ENCODE measurements around the gene CDC42EP2.

CDC42EP2 gene

DNA sequence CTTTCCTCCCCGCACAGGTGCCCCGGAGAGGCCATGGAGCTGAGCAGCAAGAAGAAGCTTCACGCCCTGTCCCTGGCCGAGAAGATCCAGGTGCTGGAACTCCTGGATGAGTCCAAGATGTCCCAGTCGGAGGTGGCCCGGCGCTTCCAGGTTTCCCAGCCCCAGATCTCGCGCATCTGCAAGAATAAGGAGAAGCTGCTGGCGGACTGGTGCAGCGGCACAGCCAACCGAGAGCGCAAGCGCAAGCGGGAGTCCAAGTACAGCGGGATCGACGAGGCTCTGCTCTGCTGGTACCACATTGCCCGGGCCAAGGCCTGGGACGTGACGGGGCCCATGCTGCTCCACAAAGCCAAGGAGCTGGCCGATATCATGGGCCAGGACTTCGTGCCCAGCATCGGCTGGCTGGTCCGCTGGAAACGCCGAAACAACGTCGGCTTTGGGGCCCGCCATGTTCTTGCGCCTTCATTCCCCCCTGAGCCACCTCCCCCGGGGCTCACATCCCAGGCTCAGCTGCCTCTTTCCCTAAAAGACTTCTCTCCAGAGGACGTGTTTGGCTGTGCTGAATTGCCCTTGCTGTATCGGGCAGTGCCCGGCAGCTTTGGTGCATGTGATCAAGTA lies 41.2 kb downstream of the CDC42EP2 start:
- H3K9me3 Mint-ChIP-seq = no peaks in the 10 kb centered on the region
- peak overlapping the region; percentile 88 for H3K27ac Mint-ChIP-seq (ENCODE audit: low read depth)
- ATAC-seq (replicated peaks; ENCODE audit: extremely low read depth, poor library complexity, severe bottlenecking) (no peak), DNase-seq (ENCODE audit: low spot score in 2 of 2) (no peak)
- no peaks in the 10 kb centered on the region for H3K27me3 Mint-ChIP-seq
- peaks cover 21% of the 10 kb centered on the region for H3K4me1 Mint-ChIP-seq
- peaks cover 18% of the 10 kb centered on the region for H3K36me3 Mint-ChIP-seq (ENCODE audit: insufficient read depth)
- H3K4me3 Mint-ChIP-seq = peak overlapping the region; percentile 91

DNA sequence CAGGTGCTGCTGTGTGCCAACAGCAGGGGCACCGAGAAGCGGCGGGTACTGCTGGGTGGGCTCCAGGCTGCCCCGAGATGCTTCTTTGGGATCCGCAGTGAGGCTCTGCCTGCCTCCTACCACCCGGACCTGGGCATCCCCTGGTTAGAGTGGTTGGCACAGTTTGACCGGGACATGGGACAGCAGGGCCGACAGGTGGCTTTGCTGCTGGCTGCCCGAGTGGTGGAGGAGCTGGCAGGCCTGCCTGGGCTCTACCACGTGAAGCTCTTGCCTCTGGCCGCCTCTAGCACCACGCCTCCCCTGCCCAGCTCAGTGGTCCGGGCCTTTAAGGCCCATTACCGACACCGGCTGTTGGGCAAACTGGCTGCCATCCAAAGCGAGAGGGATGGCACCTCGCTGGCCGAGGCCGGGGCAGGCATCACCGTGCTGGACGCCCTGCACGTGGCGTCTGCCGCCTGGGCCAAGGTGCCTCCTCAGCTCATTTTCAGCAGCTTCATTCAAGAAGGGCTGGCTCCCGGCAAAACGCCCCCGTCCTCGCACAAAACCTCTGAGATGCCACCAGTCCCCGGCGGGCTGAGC lies 41.8 kb downstream of the CDC42EP2 start:
- no peak overlapping the region for H3K27ac Mint-ChIP-seq (ENCODE audit: low read depth)
- DNase-seq (ENCODE audit: low spot score in 2 of 2) (no peak), ATAC-seq (replicated peaks; ENCODE audit: extremely low read depth, poor library complexity, severe bottlenecking) (no peak)
- H3K4me1 Mint-ChIP-seq = peaks cover 21% of the 10 kb centered on the region
- H3K36me3 Mint-ChIP-seq (ENCODE audit: insufficient read depth) = peaks cover 14% of the 10 kb centered on the region
- peak overlapping the region; percentile 91 for H3K4me3 Mint-ChIP-seq
- H3K9me3 Mint-ChIP-seq = no peaks in the 10 kb centered on the region
- no peaks in the 10 kb centered on the region for H3K27me3 Mint-ChIP-seq

DNA sequence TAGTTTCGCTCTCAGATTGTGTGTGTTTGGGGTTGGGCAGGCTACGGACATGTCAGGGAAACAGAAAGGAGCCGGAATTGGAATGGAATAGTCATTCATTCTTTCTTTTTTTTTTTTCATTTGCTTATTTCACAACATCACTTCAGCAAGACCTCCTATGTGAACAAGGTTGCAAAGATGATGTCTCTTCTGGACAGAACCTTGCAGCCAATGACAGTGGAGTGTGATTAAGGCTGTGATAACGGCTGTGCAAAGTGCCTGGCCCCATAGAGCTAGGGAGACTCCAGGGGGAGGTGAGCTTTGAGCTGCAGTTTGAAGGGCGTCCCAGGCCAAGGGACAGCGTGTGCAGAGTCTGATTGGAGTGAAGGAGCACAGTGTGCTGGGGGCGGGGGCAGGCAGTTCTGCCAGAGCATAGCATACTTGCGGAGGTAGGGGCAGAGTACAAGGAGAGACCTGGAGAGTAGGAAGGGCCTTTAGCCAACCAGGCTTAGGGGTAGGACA lies 43.2 kb downstream of the CDC42EP2 start:
- Mint-ChIP-seq H3K4me3 (no peak overlapping the region), H3K27ac (ENCODE audit: low read depth) (no peak overlapping the region), H3K36me3 (ENCODE audit: insufficient read depth) (peaks cover 4% of the 10 kb centered on the region), H3K27me3 (no peaks in the 10 kb centered on the region), H3K9me3 (no peaks in the 10 kb centered on the region), H3K4me1 (peaks cover 16% of the 10 kb centered on the region)
- ATAC-seq (replicated peaks; ENCODE audit: extremely low read depth, poor library complexity, severe bottlenecking) (no peak), DNase-seq (ENCODE audit: low spot score in 2 of 2) (no peak)

DNA sequence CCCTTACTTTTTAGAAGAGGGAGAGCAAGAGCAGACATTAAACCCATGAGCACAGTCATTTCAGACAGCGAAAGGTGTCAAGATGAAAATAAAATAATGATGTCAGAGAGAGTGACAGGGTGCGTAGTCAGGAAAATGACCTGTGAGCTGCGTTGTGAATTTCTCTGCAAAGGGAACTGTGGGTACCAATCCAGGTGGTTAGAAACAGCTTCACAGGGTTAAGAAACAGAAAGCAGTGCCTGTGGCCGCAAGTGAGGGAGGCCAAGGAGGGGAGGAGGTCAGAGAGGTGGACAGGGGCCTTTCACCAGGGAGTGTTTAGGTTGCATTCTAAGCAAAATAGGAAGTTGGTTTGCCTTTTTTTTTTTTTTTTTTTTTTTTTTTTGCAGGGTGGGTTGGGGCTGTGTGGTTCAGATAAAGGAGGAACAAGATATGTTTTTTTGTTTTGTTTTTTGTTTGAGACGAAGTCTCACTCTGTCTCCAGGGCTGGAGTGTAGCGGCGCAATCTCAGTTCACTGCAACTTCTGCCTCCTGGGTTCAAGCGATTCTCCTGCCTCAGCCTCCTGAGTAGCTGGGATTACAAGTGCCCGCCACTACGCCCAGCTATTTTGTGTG lies 47.8 kb downstream of the CDC42EP2 start:
- peak overlapping the region; percentile 32 for H3K27ac Mint-ChIP-seq (ENCODE audit: low read depth)
- no peaks in the 10 kb centered on the region for H3K4me1 Mint-ChIP-seq
- no peaks in the 10 kb centered on the region for H3K27me3 Mint-ChIP-seq
- ATAC-seq (replicated peaks; ENCODE audit: extremely low read depth, poor library complexity, severe bottlenecking) = peak; percentile 45
- no peaks in the 10 kb centered on the region for H3K9me3 Mint-ChIP-seq
- peaks cover 2% of the 10 kb centered on the region for H3K36me3 Mint-ChIP-seq (ENCODE audit: insufficient read depth)
- H3K4me3 Mint-ChIP-seq = no peak overlapping the region
- DNase-seq (ENCODE audit: low spot score in 2 of 2) = no peak

DNA sequence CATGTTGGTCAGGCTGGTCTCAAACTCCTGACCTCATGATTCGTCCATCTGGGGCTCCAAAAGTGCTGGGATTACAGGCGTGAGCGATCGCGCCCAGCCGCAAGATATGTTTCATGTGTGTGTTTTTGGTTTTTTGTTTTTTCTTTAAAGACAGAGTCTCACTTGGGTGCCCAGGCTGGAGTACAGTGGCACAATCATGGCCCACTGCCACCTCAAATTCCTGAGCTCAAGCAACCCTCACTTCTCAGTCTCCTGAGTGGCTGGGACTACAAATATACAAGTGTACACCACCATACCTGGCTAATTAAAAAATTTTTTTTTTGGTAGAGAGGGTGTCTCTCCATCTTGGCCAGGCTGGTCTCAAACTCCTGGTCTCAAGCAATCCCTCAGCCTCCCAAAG lies 48.3 kb downstream of the CDC42EP2 start:
- Mint-ChIP-seq H3K9me3 (no peaks in the 10 kb centered on the region), H3K36me3 (ENCODE audit: insufficient read depth) (peaks cover 3% of the 10 kb centered on the region), H3K4me3 (no peak overlapping the region), H3K4me1 (no peaks in the 10 kb centered on the region), H3K27ac (ENCODE audit: low read depth) (no peak overlapping the region), H3K27me3 (no peaks in the 10 kb centered on the region)
- ATAC-seq (replicated peaks; ENCODE audit: extremely low read depth, poor library complexity, severe bottlenecking) (no peak), DNase-seq (ENCODE audit: low spot score in 2 of 2) (no peak)

DNA sequence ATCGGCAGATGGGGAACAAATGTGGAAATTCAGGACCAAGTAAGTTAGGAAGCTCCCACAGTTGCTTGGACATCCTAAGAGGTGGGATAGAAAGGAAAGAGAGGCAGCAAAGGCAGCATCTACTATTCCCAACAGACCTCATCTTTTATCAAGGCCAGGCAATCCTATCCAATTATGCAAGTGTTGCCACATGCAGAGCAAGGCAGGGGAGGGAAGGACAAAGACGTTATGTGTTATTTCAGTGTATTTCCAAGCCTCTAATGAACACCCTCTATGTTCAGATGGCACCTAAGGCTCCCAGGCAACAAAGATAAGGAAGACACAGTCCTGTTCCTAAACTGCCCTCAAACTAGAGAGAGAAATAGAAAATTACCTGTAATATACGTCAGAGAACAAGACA lies 49.1 kb downstream of the CDC42EP2 start:
- Mint-ChIP-seq H3K27ac (ENCODE audit: low read depth) (no peak overlapping the region), H3K4me3 (no peak overlapping the region), H3K4me1 (no peaks in the 10 kb centered on the region)

DNA sequence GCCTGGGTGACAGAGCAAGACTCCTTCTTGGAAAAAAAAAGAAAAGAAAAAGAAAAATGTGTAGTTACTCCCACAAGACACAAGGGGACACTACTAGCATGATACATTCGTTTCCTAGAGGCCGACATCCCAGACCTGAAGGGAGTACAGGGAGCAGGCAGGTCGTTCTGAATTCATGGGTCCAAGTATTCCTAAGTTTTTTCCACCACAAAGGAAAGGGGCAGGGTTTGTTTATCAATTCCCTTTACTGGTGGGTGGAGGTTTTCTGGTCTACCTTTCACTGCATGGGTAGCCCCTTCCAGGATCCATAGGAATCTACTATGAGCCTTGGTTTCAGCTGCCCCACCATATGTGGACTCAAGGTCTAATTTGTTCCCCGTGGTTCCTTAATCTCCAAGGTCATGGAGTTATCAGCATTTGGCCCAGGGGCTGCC lies 51.7 kb downstream of the CDC42EP2 start:
- no peaks in the 10 kb centered on the region for H3K27me3 Mint-ChIP-seq
- H3K27ac Mint-ChIP-seq (ENCODE audit: low read depth) = no peak overlapping the region
- H3K4me1 Mint-ChIP-seq = no peaks in the 10 kb centered on the region
- H3K4me3 Mint-ChIP-seq = no peak overlapping the region
- DNase-seq (ENCODE audit: low spot score in 2 of 2) (no peak), ATAC-seq (replicated peaks; ENCODE audit: extremely low read depth, poor library complexity, severe bottlenecking) (no peak)
- no peaks in the 10 kb centered on the region for H3K9me3 Mint-ChIP-seq
- peaks cover 4% of the 10 kb centered on the region for H3K36me3 Mint-ChIP-seq (ENCODE audit: insufficient read depth)

More for the DNA sequence above, 49.1 kb downstream of the CDC42EP2 start:
- no peak for DNase-seq (ENCODE audit: low spot score in 2 of 2)
- ATAC-seq (replicated peaks; ENCODE audit: extremely low read depth, poor library complexity, severe bottlenecking) = no peak
- Mint-ChIP-seq H3K36me3 (ENCODE audit: insufficient read depth) (peaks cover 3% of the 10 kb centered on the region), H3K27me3 (no peaks in the 10 kb centered on the region), H3K9me3 (no peaks in the 10 kb centered on the region)

DNA sequence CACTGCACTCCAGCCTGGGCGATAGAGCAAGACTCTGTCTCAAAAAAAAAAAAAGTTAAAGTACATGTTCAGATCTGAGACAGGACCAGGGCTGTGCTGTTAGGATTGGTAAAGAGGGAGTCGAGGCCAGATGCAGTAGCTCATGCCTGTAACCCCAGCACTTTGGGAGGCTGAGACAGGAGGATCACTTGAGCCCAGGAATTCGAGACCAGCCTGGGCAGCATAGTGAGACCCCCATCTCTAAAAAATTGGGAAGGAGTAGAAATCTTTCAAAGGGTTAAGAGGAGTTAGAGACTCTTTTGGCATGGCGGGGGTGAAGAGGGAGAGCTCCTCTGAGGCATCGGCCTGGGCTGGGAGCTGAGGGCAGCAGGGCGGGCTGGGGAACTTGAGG lies 56.0 kb downstream of the CDC42EP2 start:
- Mint-ChIP-seq H3K36me3 (ENCODE audit: insufficient read depth) (peaks cover 9% of the 10 kb centered on the region), H3K4me3 (no peak overlapping the region)

More for the DNA sequence above, 56.0 kb downstream of the CDC42EP2 start:
- Mint-ChIP-seq H3K4me1 (no peaks in the 10 kb centered on the region), H3K27ac (ENCODE audit: low read depth) (no peak overlapping the region), H3K9me3 (no peaks in the 10 kb centered on the region), H3K27me3 (no peaks in the 10 kb centered on the region)
- DNase-seq (ENCODE audit: low spot score in 2 of 2) (no peak), ATAC-seq (replicated peaks; ENCODE audit: extremely low read depth, poor library complexity, severe bottlenecking) (no peak)

Measured in central memory CD8-positive, alpha-beta T cell (primary cell).